Stimulated activated CD8-positive, alpha-beta memory T cell treated with anti-CD3 and anti-CD28 coated beads, Interleukin-7, amount 100 ng/mL, for 4 hours (primary cell): ENCODE results near the gene PTPN9.
"Not testable (repeated sequence)": the region's sequence is repeated elsewhere in the genome, so short reads cannot be mapped to it uniquely, and the experiment has no call there.

Experiments used
- DNase-seq, 2 donors: peaks; one replicate each; pipeline ENCODE4 v3.0.0-alpha.2; 2020; ENCODE audit warnings: low read depth in 2 of 2

The PTPN9 gene

DNA sequence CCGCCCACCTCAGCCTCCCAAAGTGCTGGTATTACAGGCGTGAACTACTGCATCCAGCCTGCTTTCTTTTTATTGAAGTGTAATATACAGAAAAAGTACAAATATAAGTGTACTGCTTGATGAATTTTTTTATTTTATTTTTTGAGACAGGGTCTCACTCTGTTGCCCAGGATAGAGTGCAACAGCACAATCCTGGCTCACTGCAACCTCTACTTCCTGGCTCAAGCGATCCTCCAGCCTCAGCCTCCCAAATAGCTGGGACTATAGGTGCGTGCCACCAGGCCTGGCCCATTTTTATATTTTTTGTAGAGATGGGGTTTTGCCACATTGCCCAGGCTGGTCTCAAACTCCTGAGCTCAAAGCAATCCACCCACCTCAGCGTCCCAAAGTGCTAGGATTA, 3.8 kb upstream of the PTPN9 start:
- DNase-seq: not testable (repeated sequence)

DNA sequence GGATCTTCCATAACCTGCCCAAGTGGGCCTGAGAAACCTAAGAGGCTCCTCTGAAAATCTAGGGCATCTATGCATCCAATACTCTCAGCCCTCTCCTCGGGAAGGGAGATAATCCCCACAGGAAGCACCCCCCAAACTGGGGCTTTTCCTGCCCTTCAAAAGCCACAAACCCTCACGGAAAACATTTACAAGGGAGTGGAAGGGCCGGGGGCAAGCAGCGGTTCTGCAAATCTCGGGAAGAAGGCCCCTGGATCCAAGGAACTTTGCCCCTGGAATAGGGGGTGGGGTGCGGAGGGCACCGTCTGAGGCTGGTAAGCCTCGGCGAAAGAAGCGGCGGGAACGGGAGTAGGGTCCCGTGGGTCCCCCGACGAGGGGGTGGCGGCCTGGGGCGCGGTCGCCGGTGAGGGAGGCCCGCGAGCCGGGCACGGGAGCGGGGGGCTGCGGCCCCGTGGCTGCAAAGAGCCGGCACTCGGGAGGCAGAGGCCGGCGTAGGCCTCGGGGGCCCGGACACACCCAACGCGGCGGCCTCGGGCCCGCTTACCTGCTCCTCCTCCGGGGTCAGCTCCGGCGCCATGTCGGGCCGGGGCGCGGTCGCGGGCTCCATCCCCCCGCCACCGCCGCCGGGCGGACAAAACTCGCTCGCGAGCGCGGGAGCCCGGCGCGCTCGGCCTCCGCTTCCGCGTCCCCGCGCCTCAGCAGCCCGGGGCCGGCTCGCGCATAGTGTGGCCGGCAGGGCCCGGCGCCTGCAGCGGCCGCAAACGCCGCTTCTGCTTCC, 755 bp downstream of the PTPN9 start:
- peak in 1 of 2 donors; percentile 16 for DNase-seq

DNA sequence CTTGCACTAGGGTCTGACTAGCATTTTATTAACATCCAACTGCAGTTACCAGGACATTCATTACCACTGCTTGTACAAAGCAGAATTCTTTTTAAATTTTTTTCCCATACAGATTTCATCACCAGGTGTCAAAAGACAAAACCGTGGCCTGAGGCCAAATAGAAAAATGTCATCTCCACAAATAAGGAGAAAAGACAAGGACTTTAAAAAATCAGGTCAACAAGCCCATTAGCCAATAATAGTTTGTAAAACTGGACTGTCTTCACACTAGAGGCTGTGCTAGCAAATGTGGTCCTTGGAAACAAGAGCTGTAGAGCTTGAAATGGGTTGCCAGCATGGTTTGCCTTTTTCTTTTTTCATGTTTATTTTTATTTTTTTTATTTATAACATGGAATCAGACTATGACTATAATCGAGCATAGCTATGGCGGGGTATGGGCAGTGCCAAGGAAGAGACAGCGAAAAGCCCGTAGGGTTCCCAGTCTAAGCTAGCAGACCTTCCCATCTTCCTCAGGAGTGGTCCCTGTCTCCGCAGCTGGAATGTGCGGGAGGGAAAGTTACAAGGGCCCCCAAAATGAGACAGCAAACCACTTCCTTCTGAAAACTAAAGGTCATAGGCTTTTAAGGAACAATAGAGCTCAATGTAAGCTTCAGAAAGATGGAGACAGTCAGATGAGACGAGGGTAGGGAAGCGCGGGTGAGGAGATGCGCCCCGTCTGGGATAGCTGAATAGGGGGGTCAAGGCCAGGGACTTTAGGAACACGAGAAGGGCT, 1.5 kb downstream of the PTPN9 start:
- no peak for DNase-seq

DNA sequence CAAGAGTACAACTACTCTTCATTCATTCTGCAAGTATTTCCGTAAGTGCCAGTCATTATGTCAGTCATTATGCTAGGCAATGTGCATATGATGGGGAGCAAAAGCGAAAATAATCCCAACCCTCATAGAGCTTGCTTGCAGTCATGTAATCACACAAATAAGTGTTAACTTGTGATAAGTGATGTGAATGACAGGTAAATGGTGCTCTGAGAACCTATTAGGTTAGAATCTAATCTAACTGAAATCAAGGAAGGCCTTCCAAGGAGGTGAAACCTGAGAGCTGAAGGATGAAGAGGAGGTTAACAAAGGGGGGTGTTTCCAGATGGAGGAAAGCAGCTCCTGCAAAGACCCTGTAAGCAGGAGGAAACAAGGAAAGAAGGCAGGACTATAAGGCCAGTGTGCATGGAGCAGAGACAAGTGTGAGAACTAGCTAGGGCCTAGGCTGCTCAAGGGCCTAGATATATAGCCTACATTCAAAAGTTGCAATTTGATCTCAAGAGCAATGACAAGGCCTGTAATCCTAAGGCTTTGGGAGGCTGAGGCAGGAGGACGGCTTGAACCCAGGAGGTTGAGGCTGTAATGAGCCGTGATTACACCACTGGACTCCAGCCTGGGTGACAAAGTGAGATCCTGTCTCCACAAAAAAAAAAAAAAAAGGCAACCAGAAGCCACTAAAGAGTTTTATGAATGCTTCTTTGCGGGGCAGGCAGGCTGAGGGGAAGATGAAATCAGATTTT, 5.3 kb downstream of the PTPN9 start:
- no peak for DNase-seq

DNA sequence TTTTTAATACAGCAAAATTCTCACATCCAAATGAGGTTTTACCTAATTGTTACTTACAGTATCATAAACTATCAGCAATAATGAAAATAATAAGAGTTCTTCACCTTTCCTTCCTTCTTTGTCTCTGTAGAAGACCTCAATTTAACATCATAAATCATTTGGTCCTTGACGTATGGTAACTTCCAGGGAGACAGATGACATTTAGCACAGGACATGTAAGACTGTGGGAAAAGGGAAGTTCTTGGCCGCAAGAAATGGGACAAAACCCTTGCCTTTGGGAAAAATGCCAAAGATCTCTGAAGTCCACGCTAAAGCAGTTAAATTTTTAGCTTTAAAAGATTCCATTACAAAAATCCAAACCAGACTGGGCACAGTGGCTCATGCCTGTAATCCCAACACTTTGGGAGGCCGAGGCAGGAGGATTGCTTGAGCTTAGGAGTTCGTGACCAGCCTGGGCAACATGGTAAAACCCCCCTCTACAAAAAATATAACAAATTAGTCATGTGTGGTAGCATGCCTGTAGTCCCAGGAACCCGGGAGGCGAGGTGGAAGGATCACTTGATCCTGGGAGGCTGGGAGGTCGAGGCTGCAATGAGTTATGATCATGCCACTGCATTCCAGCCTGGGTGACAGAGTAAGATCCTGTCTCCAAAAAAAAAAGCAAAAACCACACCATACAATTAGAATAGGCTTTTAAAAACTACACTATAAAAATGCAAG, 8.8 kb downstream of the PTPN9 start:
- DNase-seq: no peak

DNA sequence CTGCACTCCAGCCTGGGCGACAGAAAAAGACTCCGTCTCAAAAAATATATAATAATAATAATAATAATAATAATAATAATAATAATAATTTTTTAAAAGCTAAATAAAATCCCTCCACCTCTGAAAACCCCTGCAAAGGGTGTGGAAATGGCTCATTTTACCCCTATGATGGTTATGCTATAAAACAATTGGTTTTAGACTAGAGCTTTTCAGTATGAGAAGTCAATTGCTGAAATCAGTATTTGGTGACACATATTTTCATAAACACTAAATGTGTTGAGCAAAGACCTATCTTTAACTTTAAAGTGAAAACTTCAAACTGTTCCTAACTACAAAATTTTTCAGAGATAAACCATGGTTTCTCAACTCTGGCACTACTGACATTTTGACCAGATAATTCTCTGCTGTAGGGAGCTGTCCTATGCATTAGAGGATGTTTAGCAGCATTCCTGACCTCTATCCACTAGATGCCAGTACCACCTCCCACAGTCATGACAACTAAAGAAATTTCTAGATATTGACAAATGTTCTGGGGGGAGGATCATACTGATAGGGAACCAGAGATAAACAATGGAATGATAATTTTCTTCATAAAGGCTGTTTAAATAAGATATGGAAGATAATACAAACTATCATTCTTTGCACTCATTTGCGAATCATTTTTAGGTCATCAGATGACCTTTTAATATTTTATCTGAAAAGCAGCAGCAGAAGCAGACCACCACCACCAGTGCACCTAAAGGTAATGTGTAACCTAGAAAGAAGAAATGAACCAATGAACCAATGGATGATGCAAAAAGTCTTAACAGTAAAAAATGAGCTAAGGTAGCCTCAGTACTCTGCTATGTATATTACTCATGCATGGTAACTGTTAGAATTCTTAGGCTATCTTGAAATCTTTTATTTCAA, 13.8 kb downstream of the PTPN9 start:
- no peak for DNase-seq

DNA sequence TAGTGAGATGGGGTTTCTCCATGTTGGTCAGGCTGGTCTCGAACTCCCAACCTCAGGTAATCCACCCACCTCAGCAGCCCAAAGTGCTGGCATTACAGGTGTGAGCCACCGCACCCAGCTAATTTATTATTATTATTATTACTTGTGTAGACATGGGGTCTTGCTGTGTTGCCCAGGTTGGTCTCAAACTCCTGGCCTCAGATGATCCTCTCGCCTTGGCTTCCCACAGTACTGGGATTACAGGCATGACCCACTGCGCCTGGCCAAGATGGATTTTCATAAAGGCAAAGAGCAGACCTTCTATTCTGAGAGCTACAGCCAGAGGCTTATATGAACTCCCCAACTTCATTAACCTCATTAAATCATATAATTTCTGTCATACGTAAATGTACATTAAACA, 17.2 kb downstream of the PTPN9 start:
- no peak for DNase-seq

DNA sequence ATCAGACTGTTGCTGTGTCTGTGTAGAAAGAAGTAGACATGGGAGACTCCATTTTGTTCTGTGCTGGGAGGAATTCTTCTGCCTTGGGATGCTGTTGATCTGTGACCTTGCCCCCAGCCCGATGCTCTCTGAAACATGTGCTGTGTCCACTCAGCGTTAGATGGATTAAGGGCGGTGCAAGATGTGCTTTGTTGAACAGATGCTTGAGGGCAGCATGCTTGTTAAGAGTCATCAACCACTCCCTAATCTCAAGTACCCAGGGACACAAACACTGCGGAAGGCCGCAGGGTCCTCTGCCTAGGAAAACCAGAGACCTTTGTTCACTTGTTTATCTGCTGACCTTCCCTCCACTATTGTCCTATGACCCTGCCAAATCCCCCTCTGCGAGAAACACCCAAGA, 19.8 kb downstream of the PTPN9 start:
- not testable (repeated sequence) for DNase-seq

DNA sequence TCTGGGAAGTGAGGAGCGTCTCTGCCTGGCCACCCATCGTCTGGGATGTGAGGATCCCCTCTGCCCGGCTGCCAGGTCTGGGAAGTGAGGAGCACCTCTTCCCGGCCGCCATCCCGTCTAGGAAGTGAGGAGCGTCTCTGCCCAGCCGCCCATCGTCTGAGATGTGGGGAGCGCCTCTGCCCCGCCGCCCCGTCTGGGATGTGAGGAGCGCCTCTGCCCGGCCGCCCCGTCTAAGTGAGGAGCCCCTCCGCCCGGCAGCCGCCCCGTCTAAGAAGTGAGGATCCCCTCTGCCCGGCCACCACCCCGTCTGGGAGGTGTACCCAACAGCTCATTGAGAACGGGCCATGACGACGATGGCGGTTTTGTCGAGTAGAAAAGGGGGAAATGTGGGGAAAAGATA, 20.2 kb downstream of the PTPN9 start:
- not testable (repeated sequence) for DNase-seq

DNA sequence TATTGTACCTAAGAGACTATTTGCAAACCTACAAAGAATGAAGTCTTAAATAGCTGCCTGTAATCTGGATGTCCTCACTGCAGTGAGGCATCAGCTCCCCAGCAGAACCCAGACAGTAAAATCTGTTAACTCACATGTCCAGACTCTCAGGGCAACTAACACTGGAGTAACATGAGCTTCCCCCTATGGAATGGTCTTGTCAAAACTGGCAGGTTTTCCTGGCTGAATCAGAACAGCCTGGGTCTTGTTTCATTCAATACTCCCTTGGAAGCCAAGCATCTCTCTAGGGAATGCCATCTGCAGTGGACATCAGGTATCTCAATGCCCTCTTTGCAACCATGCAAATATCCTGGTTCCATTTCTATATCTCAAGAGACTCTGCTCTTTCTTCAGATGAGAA, 24.4 kb downstream of the PTPN9 start:
- no peak for DNase-seq

DNA sequence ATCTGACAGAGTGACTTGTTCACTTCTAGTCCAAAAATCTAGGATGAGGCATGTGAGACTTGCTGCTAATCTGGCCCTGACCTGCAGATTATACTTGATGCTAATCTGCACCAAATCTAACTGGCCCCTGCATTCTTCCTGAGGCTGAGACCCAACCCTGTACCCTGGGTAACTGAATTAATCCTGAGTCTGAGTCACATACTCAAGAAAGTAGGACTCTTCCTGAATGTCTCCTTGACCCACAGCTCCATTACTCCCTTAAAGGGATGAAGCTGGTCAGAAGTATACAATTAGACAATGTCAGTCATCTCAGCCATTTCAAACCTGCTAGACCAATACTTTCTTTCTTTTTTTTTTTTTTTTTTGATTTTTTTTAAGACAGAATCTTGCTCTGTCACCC, 25.5 kb downstream of the PTPN9 start:
- no peak for DNase-seq

DNA sequence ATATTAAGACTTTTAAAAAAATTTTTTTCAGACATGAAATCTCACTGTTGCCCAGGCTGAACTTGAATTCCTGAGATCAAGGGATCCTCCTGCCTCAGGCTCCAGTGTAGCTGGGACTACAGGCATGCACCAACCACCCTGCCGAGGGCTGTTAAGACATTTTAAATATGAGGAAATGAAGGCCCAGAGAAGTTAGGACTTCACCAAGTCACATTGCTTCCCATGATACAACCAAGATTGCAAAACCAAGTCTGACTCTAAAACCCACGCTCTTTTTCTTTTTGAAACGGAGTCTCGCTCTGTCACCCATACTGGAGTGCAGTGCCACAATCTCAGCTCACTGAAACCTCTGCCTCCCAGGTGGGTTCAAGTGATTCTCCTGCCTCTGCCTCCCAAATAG, 28.0 kb downstream of the PTPN9 start:
- DNase-seq: no peak

DNA sequence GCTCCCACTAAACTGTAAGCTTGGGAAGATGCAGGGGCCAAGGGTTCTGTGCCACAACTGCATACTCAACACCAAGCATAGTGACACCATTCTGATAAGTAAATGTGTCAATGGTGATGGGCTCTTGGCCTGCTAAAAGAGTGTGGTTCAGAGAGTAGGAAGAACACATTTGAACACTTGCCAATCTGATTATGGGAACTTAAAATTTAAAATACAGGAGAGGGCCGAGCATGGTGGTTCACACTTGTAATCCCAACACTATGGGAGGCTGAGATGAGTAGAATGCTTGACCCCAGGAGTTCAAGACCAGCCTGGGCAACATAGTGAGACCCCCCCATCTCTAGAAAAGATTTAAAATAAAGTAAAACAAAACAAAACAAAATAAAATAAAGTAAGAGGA, 34.1 kb downstream of the PTPN9 start:
- DNase-seq: no peak

DNA sequence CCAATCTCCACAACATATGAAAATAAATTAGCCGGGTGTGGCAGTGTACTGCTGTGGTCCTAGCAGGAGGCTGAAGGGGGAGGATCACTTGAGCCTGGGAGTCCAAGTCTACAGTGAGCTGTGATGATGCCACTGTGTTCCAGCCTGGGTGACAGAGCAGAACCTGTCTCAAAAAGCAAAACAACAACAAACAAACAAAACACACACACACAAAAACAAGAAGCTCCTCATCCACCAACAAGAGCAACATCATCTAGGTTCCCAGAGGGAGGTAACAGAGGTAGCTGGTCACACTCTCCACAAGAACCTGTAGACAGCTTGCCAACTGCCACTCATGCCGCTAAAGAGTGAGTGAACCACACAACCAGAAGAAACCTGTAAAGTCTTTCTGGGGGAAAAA, 34.8 kb downstream of the PTPN9 start:
- DNase-seq: no peak

DNA sequence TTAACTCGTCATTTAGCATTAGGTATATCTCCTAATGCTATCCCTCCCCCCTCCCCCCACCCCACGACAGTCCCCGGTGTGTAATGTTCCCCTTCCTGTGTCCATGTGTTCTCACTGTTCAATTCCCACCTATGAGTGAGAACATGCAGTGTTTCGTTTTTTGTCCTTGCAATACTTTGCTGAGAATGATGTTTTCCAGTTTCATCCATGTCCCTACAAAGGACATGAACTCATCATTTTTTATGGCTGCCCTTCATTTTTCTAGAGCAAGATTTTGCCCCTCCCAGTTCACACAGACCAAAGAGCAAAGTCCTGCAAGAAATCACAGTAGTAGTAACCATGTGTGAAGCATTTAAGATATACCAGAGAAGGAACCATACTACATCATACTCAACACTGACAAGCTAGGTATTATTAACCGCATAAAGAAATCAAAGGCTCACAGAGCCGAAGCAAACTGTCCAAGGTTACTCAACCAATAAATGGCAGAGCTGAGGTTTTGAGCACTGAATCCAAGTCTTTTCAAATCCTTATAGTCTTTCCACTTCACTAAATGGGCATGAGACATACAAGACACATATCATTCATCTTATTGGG, 36.1 kb downstream of the PTPN9 start:
- not testable (repeated sequence) for DNase-seq

DNA sequence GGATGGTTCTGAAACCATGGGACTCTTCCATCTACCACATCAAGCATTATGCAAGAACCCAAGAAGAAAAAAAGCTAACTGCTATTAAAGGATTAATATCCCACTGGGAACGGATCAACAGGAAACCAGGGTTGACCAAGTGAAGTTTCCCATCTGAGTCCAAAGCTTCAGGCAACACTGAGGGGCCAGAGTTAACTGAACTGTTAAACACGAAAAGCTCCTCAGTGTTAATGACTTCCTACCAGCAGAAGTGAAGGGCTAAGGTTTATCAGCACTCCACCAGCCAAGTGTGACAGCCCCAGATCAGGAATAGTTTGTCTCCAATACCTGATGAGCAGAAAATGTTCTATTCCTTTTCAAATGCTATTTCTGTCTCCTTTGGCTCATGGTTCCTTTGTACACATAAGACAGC, 36.7 kb downstream of the PTPN9 start:
- no peak for DNase-seq

DNA sequence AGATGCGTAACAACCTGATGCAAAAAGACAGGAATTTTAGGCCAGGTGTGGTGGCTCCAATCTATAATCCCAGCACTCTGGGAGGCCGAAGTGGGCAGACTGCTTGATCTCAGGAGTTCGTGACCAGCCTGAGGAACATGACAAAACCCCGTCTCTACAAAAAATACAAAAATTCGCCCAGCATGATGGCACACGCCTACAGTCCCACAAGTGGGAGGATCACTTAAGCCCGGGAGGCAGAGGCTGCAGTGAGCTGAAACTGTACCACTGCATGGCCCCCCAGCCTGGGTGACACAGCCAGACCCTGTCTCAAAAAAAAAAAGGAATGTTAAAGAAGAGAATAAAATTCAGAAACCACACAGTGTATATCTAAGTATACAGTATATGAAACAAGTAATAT, 40.7 kb downstream of the PTPN9 start:
- no peak for DNase-seq

DNA sequence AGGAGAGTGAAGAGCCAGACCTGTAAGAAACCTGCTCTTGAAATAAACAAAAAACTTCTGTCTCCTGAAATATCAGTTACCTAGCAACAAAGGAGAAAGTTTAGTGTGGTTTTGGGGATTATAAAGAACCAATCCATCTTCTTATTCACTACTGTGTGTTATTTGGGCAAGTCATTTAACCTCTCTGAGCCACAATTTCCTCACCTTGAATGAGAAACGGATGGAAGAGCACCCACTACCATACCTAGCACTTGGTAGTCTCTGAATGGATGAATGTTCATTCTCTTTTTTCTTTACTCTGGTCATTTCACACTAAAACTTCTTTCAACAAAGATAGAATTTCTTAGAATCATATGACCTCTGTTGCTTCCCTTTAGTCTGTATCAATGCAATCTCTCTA, 45.2 kb downstream of the PTPN9 start:
- DNase-seq: no peak

DNA sequence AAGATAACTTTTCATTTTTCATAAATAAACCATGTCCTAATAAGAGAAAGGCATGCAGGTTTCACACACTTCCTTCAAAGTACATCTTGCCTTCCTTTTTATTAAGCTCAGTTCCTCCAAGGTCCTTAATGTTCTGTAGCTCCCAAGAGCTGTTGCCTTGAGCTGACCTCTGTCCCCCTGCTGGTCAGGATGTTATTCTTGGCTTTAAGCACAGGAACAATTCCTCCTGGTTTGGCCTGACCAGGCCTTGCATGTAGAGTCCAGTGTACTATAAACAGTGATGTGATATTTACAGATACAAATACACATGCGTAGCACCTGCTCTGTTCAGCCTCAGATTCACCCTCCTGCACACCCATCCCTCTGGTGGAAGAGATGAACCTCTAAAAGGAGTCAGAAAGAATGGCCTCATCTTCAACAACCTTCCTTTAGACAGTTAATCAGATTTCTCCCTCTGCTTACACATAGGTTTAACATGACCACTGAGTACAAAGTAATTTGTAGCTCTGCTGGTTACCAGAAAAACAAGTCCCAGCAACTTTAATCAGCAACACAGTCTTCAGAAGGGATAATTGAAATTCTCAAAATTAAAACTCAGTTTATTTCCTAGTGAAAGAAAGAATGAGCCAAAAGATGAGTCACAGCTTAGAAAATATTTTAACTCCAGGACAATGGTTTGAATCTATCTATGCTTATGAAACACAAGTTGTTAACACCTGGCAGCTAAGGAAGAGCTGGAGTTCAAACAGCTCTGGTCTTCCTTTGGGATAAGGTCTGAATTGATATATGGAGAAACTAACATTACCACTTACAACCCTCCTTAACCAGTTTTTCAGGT, 46.5 kb downstream of the PTPN9 start:
- no peak for DNase-seq

DNA sequence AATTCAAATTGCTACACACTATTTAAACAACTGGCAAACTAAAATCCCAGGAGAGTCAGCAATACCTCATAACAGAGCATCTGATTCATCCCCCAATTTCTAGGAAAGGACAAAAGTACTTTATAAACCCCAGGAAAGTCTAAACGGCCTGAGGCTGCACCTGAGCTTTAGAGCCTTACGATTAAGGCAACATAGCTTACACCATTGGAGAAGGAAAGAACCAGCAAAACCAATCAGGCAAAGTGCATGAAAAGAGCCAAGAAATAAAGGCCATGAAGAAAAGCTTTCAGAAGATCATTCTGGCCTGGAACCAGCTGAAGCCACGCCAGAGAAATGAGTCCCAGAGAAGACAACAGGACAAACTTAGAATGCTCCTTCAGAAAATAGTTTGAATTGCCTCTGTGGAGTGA, 48.1 kb downstream of the PTPN9 start:
- DNase-seq: no peak
